EL (cell line): ENCODE data around the gene ZMAT1.
"Not testable (repeated sequence)": the region's sequence is repeated elsewhere in the genome, so short reads cannot be mapped to it uniquely, and the experiment has no call there.

Experiments
- DNase-seq: peaks from one replicate; pipeline ENCODE4 v3.0.0-alpha.2; 2016

The ZMAT1 gene

GRCh38 chrX:101931488-101932248 lies at the start of gene ZMAT1:
Gene ZMAT1, minus strand, starts transcription at chrX:101932027. Its CDS starts 19 bp downstream, at chrX:101932008.
- DNase-seq: peak; percentile 89

DNA sequence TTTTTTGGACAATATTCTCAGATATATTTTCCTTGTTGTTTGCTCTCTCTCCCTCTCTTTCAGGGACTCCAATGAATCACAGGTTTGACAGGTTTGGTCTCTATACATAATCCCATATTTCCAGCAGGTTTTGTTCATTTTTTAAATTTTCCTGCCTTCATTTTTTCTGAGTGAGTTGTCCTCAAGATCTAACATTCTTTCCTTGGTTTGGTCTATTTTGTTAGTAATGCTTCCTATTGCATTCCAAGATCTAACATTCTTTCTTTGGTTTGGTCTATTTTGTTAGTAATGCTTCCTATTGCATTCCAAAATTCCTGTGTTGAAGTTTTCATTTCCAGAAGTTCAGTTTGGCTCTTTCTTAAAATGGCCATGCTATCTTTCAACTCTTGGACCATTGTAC lies 45.3 kb upstream of the ZMAT1 start:
- DNase-seq: peak; percentile 66

- peak; percentile 49 for DNase-seq
Measured at GRCh38 chrX:101973066-101973465, 41.2 kb upstream of the ZMAT1 start.

DNA sequence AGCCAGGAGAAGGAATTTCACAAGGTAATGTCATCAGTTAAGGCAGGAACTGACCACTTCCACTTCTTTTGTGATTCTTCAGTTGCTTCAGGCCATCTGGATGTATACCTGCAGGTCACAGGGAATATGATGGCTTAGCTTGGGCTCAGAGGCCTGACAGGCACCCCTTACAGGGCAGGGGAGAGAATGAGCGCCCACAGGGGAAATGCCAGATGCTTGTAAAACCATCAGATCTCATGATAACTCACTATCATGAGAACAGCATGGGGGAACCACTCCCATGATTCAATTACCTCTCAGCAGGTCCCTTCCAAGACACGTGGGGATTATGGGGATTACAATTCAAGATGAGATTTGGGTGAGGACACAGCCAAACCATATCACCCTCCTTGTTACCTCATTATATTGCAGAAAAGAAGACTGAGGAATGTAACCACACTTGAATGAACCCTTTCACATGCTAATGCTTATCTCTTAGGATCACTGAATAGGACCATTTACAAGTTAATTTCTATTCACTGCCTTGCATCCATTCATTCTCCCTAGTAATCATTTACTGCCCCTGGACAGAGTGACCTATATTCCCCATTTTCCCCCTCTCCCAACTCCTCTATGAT lies 33.2 kb upstream of the ZMAT1 start:
- not testable (repeated sequence) for DNase-seq

DNA sequence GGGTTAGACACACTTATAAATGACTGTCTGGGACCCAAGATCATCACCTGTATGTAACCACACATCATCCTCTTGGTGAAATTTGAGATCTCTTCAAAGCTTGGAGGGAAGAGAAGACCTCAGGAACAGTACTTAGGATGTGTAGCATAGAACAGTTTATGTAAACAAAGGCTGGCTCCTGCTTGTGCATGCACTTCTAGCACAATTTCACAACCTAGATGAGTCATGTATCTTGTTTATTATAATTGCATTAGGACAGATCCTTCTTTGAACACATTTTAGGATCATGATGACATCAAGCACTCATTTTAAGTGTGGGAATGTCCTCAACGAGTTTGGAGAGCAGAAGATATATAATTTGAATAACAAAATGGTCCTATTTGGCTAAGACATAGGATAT lies 26.3 kb upstream of the ZMAT1 start:
- DNase-seq: peak; percentile 41

- DNase-seq: no peak
Measured at GRCh38 chrX:101957174-101957573, 25.3 kb upstream of the ZMAT1 start.

GRCh38 chrX:101956556-101956955 lies 24.7 kb upstream of the ZMAT1 start:
- no peak for DNase-seq

DNA sequence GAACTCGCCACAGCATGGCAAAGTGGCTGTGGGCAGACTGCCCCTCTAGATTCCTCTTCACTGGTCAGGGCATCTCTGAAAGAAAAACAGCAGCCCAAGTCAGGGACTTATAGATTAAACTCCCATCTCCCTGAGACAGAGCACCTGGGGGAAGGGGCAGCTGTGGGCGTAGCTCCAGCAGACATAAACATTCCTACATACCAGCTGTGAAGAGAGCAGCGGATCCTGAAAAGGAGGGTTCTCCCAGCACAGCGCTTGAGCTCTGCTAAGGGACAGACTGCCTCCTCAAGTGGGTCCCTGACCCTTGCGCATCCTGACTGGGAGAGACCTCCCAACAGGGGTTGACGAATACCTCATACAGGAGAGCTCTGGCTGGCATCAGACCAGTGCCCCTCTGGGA lies 18.8 kb upstream of the ZMAT1 start:
- no peak for DNase-seq

- no peak for DNase-seq
Measured at GRCh38 chrX:101932249-101932570, 383 bp upstream of the ZMAT1 start.

DNA sequence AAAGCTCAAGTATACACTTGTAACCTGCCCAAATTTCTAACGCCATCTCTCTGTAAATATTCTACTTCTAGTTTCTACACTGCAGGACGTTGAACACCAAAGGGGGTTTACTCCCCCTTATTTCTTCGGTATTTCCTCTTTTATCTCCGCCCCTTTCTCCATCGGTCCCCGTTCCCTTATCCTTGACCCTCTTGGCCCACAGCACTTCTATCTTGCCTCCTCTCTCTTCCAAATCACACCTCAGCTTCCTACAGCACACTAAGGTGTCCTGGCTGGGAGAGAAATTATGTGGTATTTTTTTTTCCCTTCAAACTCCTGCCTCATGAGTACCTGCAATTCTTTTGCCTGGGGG lies 715 bp downstream of the ZMAT1 start:
- DNase-seq: peak; percentile 3

GRCh38 chrX:101925733-101926132 lies 6.1 kb downstream of the ZMAT1 start:
- no peak for DNase-seq

- no peak for DNase-seq
Measured at GRCh38 chrX:101918751-101919150, 13.1 kb downstream of the ZMAT1 start.

DNA sequence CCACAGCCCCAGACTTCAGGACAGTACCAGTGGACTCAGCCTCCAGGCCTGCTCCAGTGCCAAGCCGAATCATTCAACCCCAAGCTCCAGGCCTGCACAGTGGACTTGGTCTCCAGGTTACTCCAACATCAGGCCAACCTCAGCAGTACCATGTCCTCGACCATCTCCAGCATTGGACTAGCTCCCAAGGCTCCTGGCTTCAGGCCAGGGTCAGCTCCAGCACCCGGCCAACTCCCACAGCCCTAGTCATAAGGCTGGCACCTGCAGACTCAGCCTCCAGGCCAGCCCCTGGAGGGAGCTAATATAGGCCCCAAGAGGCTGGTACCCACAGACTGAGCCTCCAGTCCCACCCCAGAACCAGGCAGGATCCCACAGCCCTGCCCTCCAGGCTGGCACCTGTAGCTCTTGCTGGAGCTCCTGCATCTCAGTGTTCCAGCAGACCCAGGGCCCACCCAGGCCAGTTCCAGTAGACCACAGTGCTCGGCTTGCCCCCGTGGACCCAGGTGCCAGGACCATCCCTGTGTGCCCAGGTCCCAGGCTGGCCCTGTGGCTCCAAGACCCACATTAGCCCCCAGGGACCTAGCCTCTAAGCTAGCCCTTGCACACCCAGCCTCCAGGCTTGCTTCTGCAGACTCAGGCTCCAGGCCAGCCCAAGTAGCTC lies 25.6 kb downstream of the ZMAT1 start:
- DNase-seq: no peak

GRCh38 chrX:101904996-101905395 lies 26.8 kb downstream of the ZMAT1 start:
- DNase-seq: no peak
